Breast epithelium (tissue), 4 donors: ENCODE results near the gene DDRGK1. TPM values are rescaled to one million over a fixed set of nuclear protein-coding genes. Genes with fewer than 3 reads are reported as not detected.

Experiments
- DNase-seq, 2 donors: peaks; one replicate each; pipeline ENCODE4 v3.0.0-alpha.2; 2019; ENCODE audit warnings: low spot score in 2 of 2
- H3K27ac ChIP-seq, 2 donors: fragments of 200-600 bp; sonication (generic) in 1 of 2; one replicate each; pipeline ENCODE4 v1.5.1; 2016 to 2019; ENCODE audit warnings: mild to moderate bottlenecking in 1 of 2
- H3K27me3 ChIP-seq, 2 donors: fragments of 200-600 bp; sonication (generic) in 1 of 2; one replicate each; pipeline versions ENCODE4 v1.5.1 to v1.6.0; 2017 to 2019; ENCODE audit warnings: control low read depth in 1 of 2, mild to moderate bottlenecking in 1 of 2
- H3K36me3 ChIP-seq: fragments of 200-600 bp; one replicate; pipeline ENCODE4 v1.5.1; 2019
- H3K4me1 ChIP-seq, 2 donors: fragments of 200-600 bp; sonication (generic); one replicate each; pipeline ENCODE4 v1.5.1; 2016 to 2019; ENCODE audit warnings: control low read depth in 1 of 2
- H3K4me3 ChIP-seq, 3 donors: fragments of 200-600 bp; sonication (generic); 1 replicate in 2 of 3; 2 replicates in 1 of 3; pipeline ENCODE4 v1.5.1; 2016 to 2019; ENCODE audit warnings: mild to moderate bottlenecking in 3 of 3, moderate library complexity in 2 of 3
- H3K9me3 ChIP-seq, 2 donors: fragments of 200-600 bp; sonication (generic) in 1 of 2; one replicate each; pipeline ENCODE4 v1.5.1; 2016 to 2019; ENCODE audit warnings: control low read depth in 1 of 2
- CTCF ChIP-seq, 3 donors: fragments of 450-650 bp; IDR thresholded peaks; one replicate each; pipeline ENCODE4 v1.5.1; 2016 to 2017; ENCODE audit warnings: antibody characterized with exemption in 3 of 3, mild to moderate bottlenecking in 3 of 3, moderate library complexity in 3 of 3
- POLR2A ChIP-seq: fragments of 450-650 bp; IDR thresholded peaks from one replicate; pipeline ENCODE4 v1.6.1; 2016; ENCODE audit warnings: antibody characterized with exemption, mild to moderate bottlenecking, moderate library complexity
- POLR2AphosphoS5 ChIP-seq, 3 donors: sonication (generic); formaldehyde crosslinking; IDR thresholded peaks; one replicate each; pipeline ENCODE4 v1.6.1; 2017; ENCODE audit warnings: antibody characterized with exemption in 3 of 3
- intact Hi-C: fragments of 100-400 bp; cut with DNase I; formaldehyde crosslinking; loops from one replicate; pipeline ENCODE4 v1.15.1; 2023; ENCODE audit warnings: low total_unique reads
- total RNA-seq, 3 donors: library from RNA; depleted of rRNA; stranded (reverse); fragments of >200 nt; gene quantifications; one replicate each; pipeline ENCODE4 v1.1.0, GENCODE V29; 2016

Gene DDRGK1
- total RNA-seq, 3 donors from 2014 or later = 87.1 to 91.8 (median 89.8) TPM

- Histone ChIP-seq H3K4me1 (no peaks in the 10 kb centered on the region), H3K4me3 (no peak overlapping the region), H3K9me3 (no peaks in the 10 kb centered on the region), H3K36me3 (no peaks in the 10 kb centered on the region), H3K27ac (no peak overlapping the region), H3K27me3 (no peaks in the 10 kb centered on the region)
- DNase-seq = no peak
- intact Hi-C loops = no loop called here
- TF ChIP-seq CTCF (IDR thresholded peaks at IDR 0.05) (no peak), POLR2AphosphoS5 (IDR thresholded peaks at IDR 0.05) (no peak), POLR2A (no peak)
Measured at GRCh38 chr20:3231116-3231515, 26.6 kb upstream of the DDRGK1 start.

- DNase-seq = no peak
- Histone ChIP-seq H3K4me1 (no peaks in the 10 kb centered on the region), H3K27me3 (no peaks in the 10 kb centered on the region), H3K27ac (no peak overlapping the region), H3K9me3 (no peaks in the 10 kb centered on the region), H3K36me3 (no peaks in the 10 kb centered on the region), H3K4me3 (no peak overlapping the region)
- TF ChIP-seq POLR2A = no peak
- no peak for TF ChIP-seq POLR2AphosphoS5 (IDR thresholded peaks at IDR 0.05)
- no peak for TF ChIP-seq CTCF (IDR thresholded peaks at IDR 0.05)
- intact Hi-C loops = no loop called here
Measured at GRCh38 chr20:3229798-3230197, 25.3 kb upstream of the DDRGK1 start.

- H3K36me3 ChIP-seq = no peaks in the 10 kb centered on the region
- H3K4me1 ChIP-seq = no peaks in the 10 kb centered on the region
- no peak overlapping the region for H3K4me3 ChIP-seq
- no peaks in the 10 kb centered on the region for H3K27me3 ChIP-seq
- no peak for TF ChIP-seq CTCF (IDR thresholded peaks at IDR 0.05)
- no peak for TF ChIP-seq POLR2A
- TF ChIP-seq POLR2AphosphoS5 (IDR thresholded peaks at IDR 0.05) = no peak
- H3K27ac ChIP-seq = no peak overlapping the region
- H3K9me3 ChIP-seq = no peaks in the 10 kb centered on the region
- intact Hi-C loops = no loop called here
- no peak for DNase-seq
Measured at GRCh38 chr20:3229158-3229557, 24.7 kb upstream of the DDRGK1 start.

GRCh38 chr20:3228750-3229032, 24.2 kb upstream of the DDRGK1 start:
- H3K4me3 ChIP-seq = no peak overlapping the region
- H3K27ac ChIP-seq = no peak overlapping the region
- H3K9me3 ChIP-seq = no peaks in the 10 kb centered on the region
- no peaks in the 10 kb centered on the region for H3K4me1 ChIP-seq
- TF ChIP-seq CTCF (IDR thresholded peaks at IDR 0.05) = no peak
- no peak for TF ChIP-seq POLR2A
- no peak for TF ChIP-seq POLR2AphosphoS5 (IDR thresholded peaks at IDR 0.05)
- intact Hi-C loops = no loop called here
- H3K27me3 ChIP-seq = no peaks in the 10 kb centered on the region
- no peaks in the 10 kb centered on the region for H3K36me3 ChIP-seq
- no peak for DNase-seq

- Histone ChIP-seq H3K27ac (no peak overlapping the region), H3K9me3 (no peaks in the 10 kb centered on the region), H3K4me1 (no peaks in the 10 kb centered on the region), H3K27me3 (no peaks in the 10 kb centered on the region), H3K36me3 (no peaks in the 10 kb centered on the region), H3K4me3 (no peak overlapping the region)
- no peak for DNase-seq
- intact Hi-C loops = no loop called here
- no peak for TF ChIP-seq POLR2A
- no peak for TF ChIP-seq CTCF (IDR thresholded peaks at IDR 0.05)
- TF ChIP-seq POLR2AphosphoS5 (IDR thresholded peaks at IDR 0.05) = no peak
Measured at GRCh38 chr20:3227936-3228749, 23.7 kb upstream of the DDRGK1 start.
